Transverse colon (tissue), 4 donors: ENCODE data around the gene TTC16.

Experiments used
- POLR2A ChIP-seq: fragments of 450-650 bp; IDR thresholded peaks from one replicate; pipeline ENCODE4 v1.6.1; 2016; ENCODE audit warnings: antibody characterized with exemption, mild to moderate bottlenecking, moderate library complexity
- POLR2AphosphoS5 ChIP-seq, 3 donors: sonication (generic); formaldehyde crosslinking; IDR thresholded peaks; one replicate each; pipeline ENCODE4 v1.6.1; 2016; ENCODE audit warnings: antibody characterized with exemption in 3 of 3
- TF ChIP-seq, protein P1 (sequence below), 5 experiments: fragments of 200-600 bp in 3 of 5; fragments of 450-650 bp in 2 of 5; sonication (generic) in 3 of 5; IDR thresholded peaks; 1 replicate in 2 of 5; 2 replicates in 3 of 5; pipeline ENCODE4 v1.5.1; 2016 to 2017; ENCODE audit warnings: antibody characterized with exemption in 5 of 5, inconsistent platforms in 3 of 5, mild to moderate bottlenecking in 2 of 5, moderate library complexity in 1 of 5

GRCh38 chr9:127720865-127721227, 5.0 kb downstream of the TTC16 start:
- TF ChIP-seq, protein P1, sequence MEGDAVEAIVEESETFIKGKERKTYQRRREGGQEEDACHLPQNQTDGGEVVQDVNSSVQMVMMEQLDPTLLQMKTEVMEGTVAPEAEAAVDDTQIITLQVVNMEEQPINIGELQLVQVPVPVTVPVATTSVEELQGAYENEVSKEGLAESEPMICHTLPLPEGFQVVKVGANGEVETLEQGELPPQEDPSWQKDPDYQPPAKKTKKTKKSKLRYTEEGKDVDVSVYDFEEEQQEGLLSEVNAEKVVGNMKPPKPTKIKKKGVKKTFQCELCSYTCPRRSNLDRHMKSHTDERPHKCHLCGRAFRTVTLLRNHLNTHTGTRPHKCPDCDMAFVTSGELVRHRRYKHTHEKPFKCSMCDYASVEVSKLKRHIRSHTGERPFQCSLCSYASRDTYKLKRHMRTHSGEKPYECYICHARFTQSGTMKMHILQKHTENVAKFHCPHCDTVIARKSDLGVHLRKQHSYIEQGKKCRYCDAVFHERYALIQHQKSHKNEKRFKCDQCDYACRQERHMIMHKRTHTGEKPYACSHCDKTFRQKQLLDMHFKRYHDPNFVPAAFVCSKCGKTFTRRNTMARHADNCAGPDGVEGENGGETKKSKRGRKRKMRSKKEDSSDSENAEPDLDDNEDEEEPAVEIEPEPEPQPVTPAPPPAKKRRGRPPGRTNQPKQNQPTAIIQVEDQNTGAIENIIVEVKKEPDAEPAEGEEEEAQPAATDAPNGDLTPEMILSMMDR (IDR thresholded peaks at IDR 0.05) = no peak
- TF ChIP-seq POLR2A = no peak
- no peak for TF ChIP-seq POLR2AphosphoS5 (IDR thresholded peaks at IDR 0.05)
